ENCODE measurements around the gene MAFB.

MAFB gene

GRCh38 chr20:40688129-40689099 is 622 bp downstream of the MAFB start:
- peaks cover 28% of the 10 kb centered on the region for H3K4me1 ChIP-seq (ENCODE audit: control insufficient read depth, insufficient read depth, low read length)
- no peaks in the 10 kb centered on the region for H3K36me3 ChIP-seq (ENCODE audit: control insufficient read depth, insufficient read depth, low read length)
- peaks cover 100% of the 10 kb centered on the region for H3K27me3 ChIP-seq (ENCODE audit: control insufficient read depth, insufficient read depth, low read length)
- H3K9ac ChIP-seq (ENCODE audit: low read depth, low read length): no peak overlapping the region
- H3K9me3 ChIP-seq (ENCODE audit: control insufficient read depth, insufficient read depth, low read length): no peaks in the 10 kb centered on the region
- peak overlapping the region; percentile 69 for H3K4me3 ChIP-seq (ENCODE audit: low read depth, low read length)
- H3K27ac ChIP-seq (ENCODE audit: low read depth, low read length): no peak overlapping the region

- H3K4me1 ChIP-seq (ENCODE audit: control insufficient read depth, insufficient read depth, low read length): peaks cover 36% of the 10 kb centered on the region
- no peak overlapping the region for H3K9ac ChIP-seq (ENCODE audit: low read depth, low read length)
- H3K27ac ChIP-seq (ENCODE audit: low read depth, low read length): no peak overlapping the region
- H3K4me3 ChIP-seq (ENCODE audit: low read depth, low read length): peak overlapping the region; percentile 69
- peaks cover 100% of the 10 kb centered on the region for H3K27me3 ChIP-seq (ENCODE audit: control insufficient read depth, insufficient read depth, low read length)
- H3K9me3 ChIP-seq (ENCODE audit: control insufficient read depth, insufficient read depth, low read length): no peaks in the 10 kb centered on the region
- no peaks in the 10 kb centered on the region for H3K36me3 ChIP-seq (ENCODE audit: control insufficient read depth, insufficient read depth, low read length)
Observed at GRCh38 chr20:40687384-40688128, 1.5 kb downstream of the MAFB start.

- Histone ChIP-seq H3K27ac (ENCODE audit: low read depth, low read length) (no peak overlapping the region), H3K4me3 (ENCODE audit: low read depth, low read length) (peak overlapping the region; percentile 69), H3K27me3 (ENCODE audit: control insufficient read depth, insufficient read depth, low read length) (peaks cover 100% of the 10 kb centered on the region), H3K4me1 (ENCODE audit: control insufficient read depth, insufficient read depth, low read length) (peaks cover 37% of the 10 kb centered on the region), H3K9ac (ENCODE audit: low read depth, low read length) (no peak overlapping the region), H3K36me3 (ENCODE audit: control insufficient read depth, insufficient read depth, low read length) (no peaks in the 10 kb centered on the region), H3K9me3 (ENCODE audit: control insufficient read depth, insufficient read depth, low read length) (no peaks in the 10 kb centered on the region)
Observed at GRCh38 chr20:40686893-40687292, 2.1 kb downstream of the MAFB start.

GRCh38 chr20:40686434-40686882 is 2.6 kb downstream of the MAFB start:
- H3K4me3 ChIP-seq (ENCODE audit: low read depth, low read length): peak overlapping the region; percentile 69; the same call in 1 of the 2 replicates
- H3K9me3 ChIP-seq (ENCODE audit: control insufficient read depth, insufficient read depth, low read length): no peaks in the 10 kb centered on the region
- no peaks in the 10 kb centered on the region for H3K36me3 ChIP-seq (ENCODE audit: control insufficient read depth, insufficient read depth, low read length)
- no peak overlapping the region for H3K27ac ChIP-seq (ENCODE audit: low read depth, low read length)
- peaks cover 100% of the 10 kb centered on the region for H3K27me3 ChIP-seq (ENCODE audit: control insufficient read depth, insufficient read depth, low read length)
- H3K4me1 ChIP-seq (ENCODE audit: control insufficient read depth, insufficient read depth, low read length): peaks cover 33% of the 10 kb centered on the region
- no peak overlapping the region for H3K9ac ChIP-seq (ENCODE audit: low read depth, low read length)

- Histone ChIP-seq H3K4me1 (ENCODE audit: control insufficient read depth, insufficient read depth, low read length) (peaks cover 28% of the 10 kb centered on the region), H3K36me3 (ENCODE audit: control insufficient read depth, insufficient read depth, low read length) (no peaks in the 10 kb centered on the region), H3K9ac (ENCODE audit: low read depth, low read length) (no peak overlapping the region), H3K27ac (ENCODE audit: low read depth, low read length) (no peak overlapping the region), H3K4me3 (ENCODE audit: low read depth, low read length) (no peak overlapping the region), H3K27me3 (ENCODE audit: control insufficient read depth, insufficient read depth, low read length) (peaks cover 100% of the 10 kb centered on the region), H3K9me3 (ENCODE audit: control insufficient read depth, insufficient read depth, low read length) (no peaks in the 10 kb centered on the region)
Observed at GRCh38 chr20:40685349-40685748, 3.7 kb downstream of the MAFB start.

GRCh38 chr20:40683894-40684268 is 5.2 kb downstream of the MAFB start:
- H3K27ac ChIP-seq (ENCODE audit: low read depth, low read length): no peak overlapping the region
- H3K4me1 ChIP-seq (ENCODE audit: control insufficient read depth, insufficient read depth, low read length): peaks cover 28% of the 10 kb centered on the region
- no peak overlapping the region for H3K9ac ChIP-seq (ENCODE audit: low read depth, low read length)
- no peaks in the 10 kb centered on the region for H3K36me3 ChIP-seq (ENCODE audit: control insufficient read depth, insufficient read depth, low read length)
- H3K27me3 ChIP-seq (ENCODE audit: control insufficient read depth, insufficient read depth, low read length): peaks cover 100% of the 10 kb centered on the region
- H3K9me3 ChIP-seq (ENCODE audit: control insufficient read depth, insufficient read depth, low read length): no peaks in the 10 kb centered on the region
- peak overlapping the region; percentile 49; the same call in 1 of the 2 replicates for H3K4me3 ChIP-seq (ENCODE audit: low read depth, low read length)

- no peak overlapping the region for H3K27ac ChIP-seq (ENCODE audit: low read depth, low read length)
- H3K4me1 ChIP-seq (ENCODE audit: control insufficient read depth, insufficient read depth, low read length): peaks cover 28% of the 10 kb centered on the region
- H3K27me3 ChIP-seq (ENCODE audit: control insufficient read depth, insufficient read depth, low read length): peaks cover 100% of the 10 kb centered on the region
- H3K9me3 ChIP-seq (ENCODE audit: control insufficient read depth, insufficient read depth, low read length): no peaks in the 10 kb centered on the region
- H3K36me3 ChIP-seq (ENCODE audit: control insufficient read depth, insufficient read depth, low read length): no peaks in the 10 kb centered on the region
- H3K4me3 ChIP-seq (ENCODE audit: low read depth, low read length): peak overlapping the region; percentile 49
- H3K9ac ChIP-seq (ENCODE audit: low read depth, low read length): no peak overlapping the region
Observed at GRCh38 chr20:40683221-40683893, 5.7 kb downstream of the MAFB start.

- H3K36me3 ChIP-seq (ENCODE audit: control insufficient read depth, insufficient read depth, low read length): no peaks in the 10 kb centered on the region
- H3K27ac ChIP-seq (ENCODE audit: low read depth, low read length): no peak overlapping the region
- no peaks in the 10 kb centered on the region for H3K9me3 ChIP-seq (ENCODE audit: control insufficient read depth, insufficient read depth, low read length)
- peaks cover 99% of the 10 kb centered on the region for H3K27me3 ChIP-seq (ENCODE audit: control insufficient read depth, insufficient read depth, low read length)
- peaks cover 27% of the 10 kb centered on the region for H3K4me1 ChIP-seq (ENCODE audit: control insufficient read depth, insufficient read depth, low read length)
- H3K9ac ChIP-seq (ENCODE audit: low read depth, low read length): no peak overlapping the region
- H3K4me3 ChIP-seq (ENCODE audit: low read depth, low read length): peak overlapping the region; percentile 49
Observed at GRCh38 chr20:40682104-40682981, 6.7 kb downstream of the MAFB start.

- Histone ChIP-seq H3K4me1 (ENCODE audit: control insufficient read depth, insufficient read depth, low read length) (peaks cover 22% of the 10 kb centered on the region), H3K36me3 (ENCODE audit: control insufficient read depth, insufficient read depth, low read length) (no peaks in the 10 kb centered on the region), H3K4me3 (ENCODE audit: low read depth, low read length) (no peak overlapping the region), H3K9me3 (ENCODE audit: control insufficient read depth, insufficient read depth, low read length) (no peaks in the 10 kb centered on the region), H3K27ac (ENCODE audit: low read depth, low read length) (no peak overlapping the region), H3K9ac (ENCODE audit: low read depth, low read length) (no peak overlapping the region), H3K27me3 (ENCODE audit: control insufficient read depth, insufficient read depth, low read length) (peaks cover 94% of the 10 kb centered on the region)
Observed at GRCh38 chr20:40681684-40682083, 7.4 kb downstream of the MAFB start.

GRCh38 chr20:40681165-40681564 is 7.9 kb downstream of the MAFB start:
- Histone ChIP-seq H3K4me3 (ENCODE audit: low read depth, low read length) (no peak overlapping the region), H3K9me3 (ENCODE audit: control insufficient read depth, insufficient read depth, low read length) (no peaks in the 10 kb centered on the region), H3K9ac (ENCODE audit: low read depth, low read length) (no peak overlapping the region), H3K27me3 (ENCODE audit: control insufficient read depth, insufficient read depth, low read length) (peaks cover 94% of the 10 kb centered on the region), H3K36me3 (ENCODE audit: control insufficient read depth, insufficient read depth, low read length) (no peaks in the 10 kb centered on the region), H3K4me1 (ENCODE audit: control insufficient read depth, insufficient read depth, low read length) (peaks cover 17% of the 10 kb centered on the region), H3K27ac (ENCODE audit: low read depth, low read length) (no peak overlapping the region)
